ENCODE measurements around the gene TMEM132D.

DNA sequence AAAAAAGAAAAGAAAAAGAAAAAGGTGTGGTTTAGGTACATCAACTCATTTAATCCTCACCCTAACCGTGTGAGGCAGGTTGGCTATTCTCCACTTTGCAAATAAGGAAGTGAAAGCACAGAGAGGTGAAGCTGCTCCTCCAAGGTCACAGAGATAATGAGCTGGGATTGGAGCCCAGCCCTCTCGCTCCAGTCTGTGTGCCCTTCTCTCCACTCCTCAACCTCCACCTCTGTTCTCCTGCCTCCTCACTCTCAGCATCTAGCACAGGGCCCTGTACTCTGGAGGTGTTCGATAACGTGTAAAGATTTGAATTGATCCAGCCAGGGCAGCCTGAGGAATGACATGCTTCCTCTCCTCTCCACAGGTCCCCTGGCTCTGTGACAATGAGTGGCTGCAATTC lies 502.3 kb downstream of the TMEM132D start:
- TF ChIP-seq, protein P1, sequence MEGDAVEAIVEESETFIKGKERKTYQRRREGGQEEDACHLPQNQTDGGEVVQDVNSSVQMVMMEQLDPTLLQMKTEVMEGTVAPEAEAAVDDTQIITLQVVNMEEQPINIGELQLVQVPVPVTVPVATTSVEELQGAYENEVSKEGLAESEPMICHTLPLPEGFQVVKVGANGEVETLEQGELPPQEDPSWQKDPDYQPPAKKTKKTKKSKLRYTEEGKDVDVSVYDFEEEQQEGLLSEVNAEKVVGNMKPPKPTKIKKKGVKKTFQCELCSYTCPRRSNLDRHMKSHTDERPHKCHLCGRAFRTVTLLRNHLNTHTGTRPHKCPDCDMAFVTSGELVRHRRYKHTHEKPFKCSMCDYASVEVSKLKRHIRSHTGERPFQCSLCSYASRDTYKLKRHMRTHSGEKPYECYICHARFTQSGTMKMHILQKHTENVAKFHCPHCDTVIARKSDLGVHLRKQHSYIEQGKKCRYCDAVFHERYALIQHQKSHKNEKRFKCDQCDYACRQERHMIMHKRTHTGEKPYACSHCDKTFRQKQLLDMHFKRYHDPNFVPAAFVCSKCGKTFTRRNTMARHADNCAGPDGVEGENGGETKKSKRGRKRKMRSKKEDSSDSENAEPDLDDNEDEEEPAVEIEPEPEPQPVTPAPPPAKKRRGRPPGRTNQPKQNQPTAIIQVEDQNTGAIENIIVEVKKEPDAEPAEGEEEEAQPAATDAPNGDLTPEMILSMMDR (IDR thresholded peaks at IDR 0.05; ENCODE audit: insufficient read depth, low read length, poor library complexity, severe bottlenecking) = no peak
- TF ChIP-seq EZH2phosphoT487 (conservative IDR thresholded peaks at IDR 0.05; ENCODE audit: low read length) = no peak

Measured in SU-DHL-6 (cell line).